ACC112 (cell line): ENCODE results near the gene NT5DC1.

ENCODE experiments used
- H2AFZ ChIP-seq: fragments of 200-600 bp; sonication (generic); one replicate; pipeline ENCODE4 v1.6.0; 2017; ENCODE audit warnings: antibody characterized with exemption, low read length; ENCODE audit not compliant: unreplicated experiment
- H3K27ac ChIP-seq: fragments of 200-600 bp; sonication (generic); 2 replicates; pipeline ENCODE4 v1.5.1; 2014; ENCODE audit warnings: low read depth, mild to moderate bottlenecking, antibody characterized with exemption, low read length, moderate library complexity
- H3K27me3 ChIP-seq: fragments of 200-600 bp; sonication (generic); 2 replicates; pipeline ENCODE4 v1.6.1; 2014; ENCODE audit warnings: mild to moderate bottlenecking, antibody characterized with exemption, low read length, moderate library complexity, mixed read lengths; ENCODE audit not compliant: insufficient read depth
- H3K36me3 ChIP-seq: fragments of 200-600 bp; sonication (generic); 2 replicates; pipeline ENCODE4 v1.6.1; 2016; ENCODE audit warnings: mild to moderate bottlenecking, antibody characterized with exemption, low read length, moderate library complexity, mixed read lengths; ENCODE audit not compliant: insufficient read depth
- H3K4me1 ChIP-seq: fragments of 200-600 bp; sonication (generic); one replicate; pipeline ENCODE4 v1.6.1; 2016; ENCODE audit warnings: low read length, mixed read lengths; ENCODE audit not compliant: insufficient read depth, unreplicated experiment, control insufficient read depth
- H3K4me3 ChIP-seq: fragments of 200-600 bp; sonication (generic); 2 replicates; pipeline ENCODE4 v1.5.1; 2014; ENCODE audit warnings: mild to moderate bottlenecking, low read depth, low read length
- H3K79me2 ChIP-seq: fragments of 200-600 bp; sonication (generic); one replicate; pipeline ENCODE4 v1.6.0; 2016; ENCODE audit warnings: low read length; ENCODE audit not compliant: control insufficient read depth, unreplicated experiment, insufficient read depth

NT5DC1 gene

DNA sequence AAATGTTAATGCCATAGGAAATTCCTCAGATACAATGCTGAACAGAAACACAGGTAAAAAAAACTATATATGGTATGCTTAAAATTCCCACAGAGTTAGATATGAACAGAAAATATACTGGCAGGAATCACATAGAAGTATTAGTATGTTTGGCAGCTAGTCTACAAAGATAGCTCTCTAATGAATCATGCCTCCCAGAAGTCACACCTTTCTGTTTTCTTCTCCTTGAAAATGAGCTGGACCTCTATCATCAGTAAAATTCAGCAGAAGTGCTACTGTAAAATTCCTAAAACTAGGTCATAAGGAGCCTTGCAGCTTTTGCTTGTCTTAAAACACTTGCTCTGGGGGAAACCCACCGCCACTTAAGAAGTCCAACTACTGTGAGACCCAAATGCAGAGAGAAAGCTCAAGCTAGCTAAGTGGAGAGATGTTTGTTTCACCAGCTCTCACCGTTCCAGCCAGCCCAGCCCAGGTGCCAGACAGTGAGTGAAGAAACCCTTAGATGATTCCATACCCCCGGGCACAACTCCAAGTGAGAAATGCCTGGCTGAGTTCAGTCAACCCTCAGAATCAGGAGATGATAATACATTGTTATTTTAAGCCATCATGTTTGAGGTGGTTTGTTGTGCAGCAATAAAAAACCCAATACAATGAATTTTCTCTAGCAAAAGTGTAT is 110.2 kb downstream of the NT5DC1 start:
- Histone ChIP-seq H2AFZ (no peak overlapping the region), H3K4me1 (peaks cover 19% of the 10 kb centered on the region), H3K79me2 (no peaks in the 10 kb centered on the region), H3K36me3 (no peaks in the 10 kb centered on the region), H3K4me3 (no peak overlapping the region), H3K27me3 (no peaks in the 10 kb centered on the region), H3K27ac (no peak overlapping the region)

GRCh38 chr6:116214681-116215080 is 114.0 kb downstream of the NT5DC1 start:
- peaks cover 11% of the 10 kb centered on the region for H3K4me1 ChIP-seq
- H2AFZ ChIP-seq = no peak overlapping the region
- H3K27me3 ChIP-seq = no peaks in the 10 kb centered on the region
- H3K79me2 ChIP-seq = no peaks in the 10 kb centered on the region
- no peak overlapping the region for H3K4me3 ChIP-seq
- H3K27ac ChIP-seq = no peak overlapping the region
- no peaks in the 10 kb centered on the region for H3K36me3 ChIP-seq

- H3K27ac ChIP-seq = no peak overlapping the region
These were observed 114.8 kb downstream of the NT5DC1 start for GRCh38 chr6:116215414-116215813.

GRCh38 chr6:116217069-116217468 is 116.4 kb downstream of the NT5DC1 start:
- H3K36me3 ChIP-seq = no peaks in the 10 kb centered on the region
- peaks cover 21% of the 10 kb centered on the region for H3K4me1 ChIP-seq
- no peaks in the 10 kb centered on the region for H3K27me3 ChIP-seq
- H3K79me2 ChIP-seq = no peaks in the 10 kb centered on the region
- H3K4me3 ChIP-seq = no peak overlapping the region
- H3K27ac ChIP-seq = no peak overlapping the region
- no peak overlapping the region for H2AFZ ChIP-seq

More at GRCh38 chr6:116215414-116215813, 114.8 kb downstream of the NT5DC1 start:
- Histone ChIP-seq H3K4me1 (peaks cover 16% of the 10 kb centered on the region), H2AFZ (no peak overlapping the region), H3K4me3 (no peak overlapping the region), H3K36me3 (no peaks in the 10 kb centered on the region), H3K27me3 (no peaks in the 10 kb centered on the region), H3K79me2 (no peaks in the 10 kb centered on the region)

DNA sequence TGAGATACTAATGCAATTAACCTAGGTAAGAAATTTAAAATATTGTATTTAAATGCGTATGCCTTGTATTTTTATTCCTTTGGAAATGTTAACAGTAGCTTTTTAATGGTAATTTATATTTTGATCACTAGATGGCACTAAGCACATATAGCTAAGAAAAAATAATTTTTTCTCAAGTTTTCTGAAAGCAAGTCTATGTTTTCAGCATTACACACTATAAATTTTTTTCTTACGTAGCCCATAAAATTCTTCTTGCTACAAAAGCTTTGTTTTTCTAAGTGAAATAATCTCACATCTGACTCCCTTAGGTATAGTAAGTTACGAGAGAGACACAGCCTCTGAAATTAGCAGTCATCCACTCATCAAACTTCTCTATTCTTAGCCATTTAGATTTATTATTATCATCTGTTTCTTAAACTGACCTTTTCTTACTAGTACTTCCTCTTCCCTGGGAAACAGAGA is 117.5 kb downstream of the NT5DC1 start:
- Histone ChIP-seq H3K36me3 (no peaks in the 10 kb centered on the region), H3K27ac (no peak overlapping the region), H3K79me2 (no peaks in the 10 kb centered on the region), H3K27me3 (no peaks in the 10 kb centered on the region), H3K4me1 (peaks cover 21% of the 10 kb centered on the region), H2AFZ (no peak overlapping the region), H3K4me3 (no peak overlapping the region)

DNA sequence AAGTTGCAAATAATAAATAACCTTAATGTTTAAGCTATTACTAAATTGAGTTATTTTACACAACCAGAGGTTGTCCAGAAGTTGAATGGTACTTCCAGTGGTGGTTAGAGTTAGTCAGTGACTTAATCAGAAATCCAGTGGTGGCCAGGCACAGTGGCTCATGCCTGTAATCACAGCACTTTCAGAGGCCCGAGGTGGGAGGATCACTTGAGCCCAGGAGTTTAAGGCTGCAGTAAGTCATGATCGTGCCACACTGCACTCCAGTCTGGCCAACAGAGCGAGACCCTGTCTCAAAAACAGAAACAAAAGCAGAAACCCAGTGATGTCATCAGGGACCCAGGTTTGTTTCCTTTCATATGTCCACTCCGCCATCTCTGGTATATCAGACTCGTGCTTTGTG is 118.2 kb downstream of the NT5DC1 start:
- Histone ChIP-seq H2AFZ (no peak overlapping the region), H3K27me3 (no peaks in the 10 kb centered on the region), H3K4me1 (peaks cover 21% of the 10 kb centered on the region), H3K79me2 (no peaks in the 10 kb centered on the region), H3K4me3 (no peak overlapping the region), H3K36me3 (no peaks in the 10 kb centered on the region), H3K27ac (no peak overlapping the region)

DNA sequence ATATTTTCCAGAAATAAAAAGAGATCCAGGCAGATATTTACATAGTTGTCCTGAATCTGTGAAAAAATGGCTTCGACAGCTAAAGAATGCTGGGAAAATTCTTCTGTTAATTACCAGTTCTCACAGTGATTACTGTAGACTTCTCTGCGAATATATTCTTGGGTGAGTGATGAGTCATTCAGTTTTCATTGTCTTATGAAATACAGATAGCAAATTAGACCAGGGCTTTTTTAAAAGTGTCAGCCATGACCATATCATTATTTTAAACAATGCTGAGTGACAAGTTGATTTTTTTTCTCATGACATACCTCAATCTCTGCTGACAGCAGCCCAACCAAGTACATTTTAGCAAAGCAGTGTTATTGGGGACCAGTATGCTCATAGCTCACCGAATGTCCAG is 120.4 kb downstream of the NT5DC1 start:
- peaks cover 15% of the 10 kb centered on the region for H3K4me1 ChIP-seq
- no peaks in the 10 kb centered on the region for H3K79me2 ChIP-seq
- H3K27me3 ChIP-seq = no peaks in the 10 kb centered on the region
- H3K4me3 ChIP-seq = no peak overlapping the region
- no peaks in the 10 kb centered on the region for H3K36me3 ChIP-seq
- no peak overlapping the region; the same call in 1 of the 2 replicates for H3K27ac ChIP-seq
- no peak overlapping the region for H2AFZ ChIP-seq

GRCh38 chr6:116221911-116222310 is 121.3 kb downstream of the NT5DC1 start:
- Histone ChIP-seq H3K4me3 (no peak overlapping the region), H3K79me2 (no peaks in the 10 kb centered on the region), H3K27me3 (no peaks in the 10 kb centered on the region), H2AFZ (no peak overlapping the region), H3K27ac (no peak overlapping the region), H3K4me1 (peaks cover 15% of the 10 kb centered on the region), H3K36me3 (no peaks in the 10 kb centered on the region)

GRCh38 chr6:116223355-116223754 is 122.7 kb downstream of the NT5DC1 start:
- Histone ChIP-seq H3K36me3 (no peaks in the 10 kb centered on the region), H3K79me2 (no peaks in the 10 kb centered on the region), H3K4me3 (no peak overlapping the region), H2AFZ (no peak overlapping the region), H3K27ac (no peak overlapping the region), H3K4me1 (peaks cover 15% of the 10 kb centered on the region), H3K27me3 (no peaks in the 10 kb centered on the region)

DNA sequence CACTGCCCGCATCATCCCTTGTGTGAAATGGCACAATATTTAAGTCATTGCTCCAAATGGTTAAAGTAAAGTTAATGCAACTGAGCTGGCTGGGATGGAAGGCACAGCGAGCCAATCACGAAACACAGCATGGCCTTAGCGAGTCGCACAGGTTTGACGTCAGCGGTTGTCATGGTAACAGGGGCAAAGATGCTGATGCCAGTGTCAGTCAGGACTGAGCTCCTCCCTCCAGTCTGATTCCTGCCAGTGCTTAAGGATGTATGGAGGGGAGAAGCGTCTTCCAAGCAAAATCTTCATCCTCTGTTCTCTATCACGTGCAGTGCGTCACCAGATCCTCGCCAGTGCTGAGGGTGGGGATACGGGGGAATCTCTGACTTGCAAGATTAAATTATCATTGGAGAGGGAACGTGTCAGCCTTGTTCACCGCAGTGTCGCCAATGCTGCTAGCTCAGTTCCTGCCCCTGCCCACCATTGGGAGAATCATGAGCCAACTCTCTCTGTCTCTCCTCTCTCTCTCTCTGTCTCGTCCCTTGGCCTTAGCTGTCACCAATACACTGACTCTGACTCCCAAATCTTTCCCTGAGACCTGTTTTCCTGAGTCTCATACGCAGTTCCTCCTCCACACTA is 128.7 kb downstream of the NT5DC1 start:
- Histone ChIP-seq H3K79me2 (no peaks in the 10 kb centered on the region), H3K27ac (no peak overlapping the region), H3K4me3 (peak overlapping the region; percentile 47; the same call in 1 of the 2 replicates), H2AFZ (no peak overlapping the region), H3K4me1 (no peaks in the 10 kb centered on the region), H3K27me3 (no peaks in the 10 kb centered on the region), H3K36me3 (no peaks in the 10 kb centered on the region)

DNA sequence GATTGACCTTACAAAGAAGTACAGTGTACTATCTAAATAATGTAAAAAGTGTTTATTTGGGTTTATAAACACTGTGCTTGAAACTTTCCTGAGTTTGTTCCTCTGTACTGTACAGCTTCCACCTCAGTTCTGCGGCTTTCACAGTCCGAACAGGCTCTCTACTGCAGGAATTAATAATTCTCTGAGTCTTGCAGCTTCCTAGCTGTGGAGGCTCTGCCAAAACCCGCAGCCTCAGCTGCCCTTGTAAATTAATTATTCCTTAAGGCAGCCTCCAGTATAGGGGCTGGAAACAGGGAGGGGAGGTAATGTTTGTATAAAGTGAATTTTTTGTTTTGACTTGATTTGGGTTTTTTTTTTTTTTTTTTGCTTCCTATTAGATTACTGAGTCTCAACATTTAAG is 134.0 kb downstream of the NT5DC1 start:
- Histone ChIP-seq H2AFZ (no peak overlapping the region), H3K27me3 (no peaks in the 10 kb centered on the region), H3K4me3 (no peak overlapping the region), H3K27ac (no peak overlapping the region), H3K36me3 (no peaks in the 10 kb centered on the region; the same call in 1 of the 2 replicates), H3K79me2 (no peaks in the 10 kb centered on the region), H3K4me1 (no peaks in the 10 kb centered on the region)
